Erythroblast (primary cell): Measurements from ENCODE around the gene HSPB9.

Experiments used
- GATA1 ChIP-seq: IDR thresholded peaks from 2 replicates; pipeline ENCODE4 v1.6.1; 2011; ENCODE audit warnings: low read depth, mild to moderate bottlenecking, control low read depth, low read length, moderate library complexity
- POLR2A ChIP-seq: IDR thresholded peaks from 2 replicates; pipeline ENCODE4 v1.6.1; 2011; ENCODE audit warnings: mild to moderate bottlenecking, low read length

- TF ChIP-seq POLR2A: no peak
- no peak for TF ChIP-seq GATA1
These were observed 37.4 kb downstream of the HSPB9 start for GRCh38 chr17:42159796-42160530.
